HCT116 (cell line): Measurements from ENCODE around the gene PDIK1L.

ENCODE experiments used
- ATF3 ChIP-seq: IDR thresholded peaks from 2 replicates; pipeline ENCODE4 v1.6.1; 2012
- EZH2 ChIP-seq: fragments of 200-600 bp; sonication (generic); IDR thresholded peaks from 2 replicates; pipeline ENCODE4 v1.6.1; 2017; ENCODE audit warnings: antibody characterized with exemption, mixed run types
- EZH2phosphoT487 ChIP-seq: fragments of 200-600 bp; IDR thresholded peaks from 2 replicates; pipeline ENCODE4 v1.6.1; 2018; ENCODE audit warnings: antibody characterized with exemption, borderline replicate concordance
- JUND ChIP-seq: IDR thresholded peaks from 2 replicates; pipeline ENCODE4 v1.6.1; 2012
- POLR2A ChIP-seq: IDR thresholded peaks from 2 replicates; pipeline ENCODE4 v1.7.0; 2011; ENCODE audit warnings: borderline replicate concordance; ENCODE audit not compliant: insufficient read depth, insufficient read length; ENCODE audit errors: extremely low read depth
- POLR2AphosphoS5 ChIP-seq: IDR thresholded peaks from 2 replicates; pipeline ENCODE4 v1.6.1; 2011; ENCODE audit warnings: mild to moderate bottlenecking, low read depth, low read length, moderate library complexity
- SP1 ChIP-seq: IDR thresholded peaks from 2 replicates; pipeline ENCODE4 v1.6.1; 2012; ENCODE audit warnings: low read depth
- YY1 ChIP-seq: IDR thresholded peaks from 2 replicates; pipeline ENCODE4 v1.6.1; 2011; ENCODE audit warnings: low read length, low read depth, moderate library complexity, mild to moderate bottlenecking; ENCODE audit not compliant: insufficient replicate concordance; ENCODE audit errors: extremely low read depth
- ZNF274 ChIP-seq: fragments of 200-500 bp; sonication (Bioruptor generic); IDR thresholded peaks from 2 replicates; pipeline ENCODE4 v1.6.1; 2014; ENCODE audit warnings: mild to moderate bottlenecking, low read depth, low read length, inconsistent platforms
- TF ChIP-seq, protein P1 (sequence below), 3 experiments: fragments of 200-600 bp in 1 of 3; sonication (generic) in 1 of 3; IDR thresholded peaks in 2 of 3; conservative IDR thresholded peaks in 1 of 3; 2 replicates each; pipeline ENCODE4 v1.5.1; 2012 to 2017; ENCODE audit warnings: low read depth in 2 of 3, low read length in 2 of 3, antibody characterized with exemption in 1 of 3, borderline replicate concordance in 1 of 3, control low read depth in 1 of 3, mild to moderate bottlenecking in 1 of 3, mixed read lengths in 1 of 3, mixed run types in 1 of 3, moderate library complexity in 1 of 3; ENCODE audit not compliant: insufficient read depth in 1 of 3
- TF ChIP-seq, protein P2 (sequence below): IDR thresholded peaks from 2 replicates; pipeline ENCODE4 v1.6.1; 2012

DNA sequence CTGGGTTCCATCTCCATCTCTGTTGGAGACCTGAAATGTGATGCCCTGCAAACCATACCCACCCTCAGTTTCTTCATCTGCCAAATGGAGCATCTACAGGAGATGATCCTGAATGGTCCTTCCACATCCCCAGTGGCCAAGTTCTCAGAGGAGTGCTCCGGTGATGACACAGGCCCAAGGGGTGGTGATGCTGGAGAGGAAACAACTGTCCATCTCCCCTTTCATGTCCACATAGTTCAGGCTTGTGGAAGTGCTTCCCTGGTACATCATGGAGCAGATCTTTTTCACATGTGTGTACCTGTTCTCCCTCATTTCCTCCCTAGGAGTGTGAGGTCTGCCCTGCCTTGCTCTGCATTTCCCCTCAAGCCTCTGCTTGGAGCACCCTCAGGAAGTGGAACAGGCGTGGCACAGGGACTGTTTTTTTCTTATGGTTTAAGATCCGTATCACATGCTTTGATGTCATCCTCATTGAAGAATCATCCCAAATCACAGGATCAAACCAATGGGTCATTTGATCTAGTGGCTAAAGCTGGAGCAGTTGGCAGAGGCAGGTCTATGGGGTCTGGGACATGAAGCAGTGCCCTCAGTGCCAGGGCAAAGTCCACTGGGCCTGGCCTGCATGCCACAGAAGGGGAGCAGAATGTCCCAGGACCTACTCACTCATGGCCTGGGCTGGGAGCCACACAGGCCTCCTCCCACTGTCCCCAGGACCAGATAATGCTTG lies 36.0 kb upstream of the PDIK1L start:
- TF ChIP-seq, protein P1, sequence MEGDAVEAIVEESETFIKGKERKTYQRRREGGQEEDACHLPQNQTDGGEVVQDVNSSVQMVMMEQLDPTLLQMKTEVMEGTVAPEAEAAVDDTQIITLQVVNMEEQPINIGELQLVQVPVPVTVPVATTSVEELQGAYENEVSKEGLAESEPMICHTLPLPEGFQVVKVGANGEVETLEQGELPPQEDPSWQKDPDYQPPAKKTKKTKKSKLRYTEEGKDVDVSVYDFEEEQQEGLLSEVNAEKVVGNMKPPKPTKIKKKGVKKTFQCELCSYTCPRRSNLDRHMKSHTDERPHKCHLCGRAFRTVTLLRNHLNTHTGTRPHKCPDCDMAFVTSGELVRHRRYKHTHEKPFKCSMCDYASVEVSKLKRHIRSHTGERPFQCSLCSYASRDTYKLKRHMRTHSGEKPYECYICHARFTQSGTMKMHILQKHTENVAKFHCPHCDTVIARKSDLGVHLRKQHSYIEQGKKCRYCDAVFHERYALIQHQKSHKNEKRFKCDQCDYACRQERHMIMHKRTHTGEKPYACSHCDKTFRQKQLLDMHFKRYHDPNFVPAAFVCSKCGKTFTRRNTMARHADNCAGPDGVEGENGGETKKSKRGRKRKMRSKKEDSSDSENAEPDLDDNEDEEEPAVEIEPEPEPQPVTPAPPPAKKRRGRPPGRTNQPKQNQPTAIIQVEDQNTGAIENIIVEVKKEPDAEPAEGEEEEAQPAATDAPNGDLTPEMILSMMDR (IDR thresholded peaks at IDR 0.05 in 2 of 3, conservative IDR thresholded peaks at IDR 0.05 in 1 of 3; ENCODE audit: borderline replicate concordance in 1 of 3, insufficient read depth in 1 of 3, low read depth in 2 of 3, low read length in 2 of 3), result no peak
- TF ChIP-seq POLR2A (no peak), EZH2 (no peak), JUND (no peak), SP1 (no peak), POLR2AphosphoS5 (no peak), EZH2phosphoT487 (no peak), YY1 (no peak), ATF3 (no peak), ZNF274 (no peak)
- TF ChIP-seq, protein P2, sequence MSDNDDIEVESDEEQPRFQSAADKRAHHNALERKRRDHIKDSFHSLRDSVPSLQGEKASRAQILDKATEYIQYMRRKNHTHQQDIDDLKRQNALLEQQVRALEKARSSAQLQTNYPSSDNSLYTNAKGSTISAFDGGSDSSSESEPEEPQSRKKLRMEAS, result no peak
